ENCODE data around the gene MED27.

The MED27 gene

DNA sequence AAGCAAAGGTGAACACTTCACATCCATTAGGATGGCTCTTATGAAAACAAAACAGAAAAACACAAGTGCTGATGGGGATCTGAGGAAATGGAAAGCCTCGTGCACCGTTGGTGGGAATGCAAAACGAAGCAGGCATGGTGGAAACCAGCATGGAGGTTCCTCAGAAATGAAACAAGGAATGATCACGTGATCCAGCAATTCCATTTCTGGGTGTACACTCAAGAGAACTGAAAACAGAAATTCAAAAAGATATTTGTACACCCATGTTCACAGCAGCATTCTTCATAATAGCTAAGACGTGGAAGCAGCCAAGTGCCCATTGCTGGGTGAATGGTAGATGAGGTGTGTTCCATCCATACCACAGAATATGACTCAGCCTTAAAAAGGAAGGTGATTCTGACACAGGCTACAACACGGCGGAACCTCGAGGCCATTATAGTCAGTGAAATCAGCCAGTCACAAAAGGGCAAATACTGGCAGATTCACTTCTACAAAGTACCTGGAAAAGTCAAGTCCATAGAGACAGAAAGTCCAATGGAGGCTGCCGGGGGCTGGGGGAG, 252.6 kb downstream of the MED27 start:
- no peak for FAIRE-seq

GRCh38 chr9:131826053-131826452, 253.6 kb downstream of the MED27 start:
- no peak for FAIRE-seq

- FAIRE-seq = no peak
These were observed 254.6 kb downstream of the MED27 start for GRCh38 chr9:131824953-131825495.

DNA sequence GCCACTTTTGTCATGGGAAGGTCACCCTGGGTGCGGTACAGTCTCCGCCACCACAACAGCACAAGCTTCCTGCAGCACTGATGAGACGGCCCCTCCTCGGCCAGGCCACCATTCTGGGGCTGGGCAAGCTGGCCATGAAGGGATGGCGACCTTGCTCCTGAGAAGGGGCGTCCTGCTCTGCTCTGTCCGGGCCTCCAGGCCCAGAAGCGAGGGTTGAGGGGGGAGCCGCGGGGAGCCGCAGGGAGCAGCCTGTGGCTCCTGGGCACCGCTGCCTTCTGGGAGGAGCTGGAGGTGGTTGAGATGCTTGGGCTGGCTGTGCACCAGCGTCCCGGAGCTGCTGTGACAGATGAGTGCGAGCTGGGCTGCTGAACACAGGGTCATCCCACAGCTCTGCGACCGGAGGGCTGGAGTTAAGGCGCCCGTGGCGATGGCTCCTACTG, 255.5 kb downstream of the MED27 start:
- FAIRE-seq = no peak

- no peak for FAIRE-seq
These were observed 255.9 kb downstream of the MED27 start for GRCh38 chr9:131823701-131824146.

DNA sequence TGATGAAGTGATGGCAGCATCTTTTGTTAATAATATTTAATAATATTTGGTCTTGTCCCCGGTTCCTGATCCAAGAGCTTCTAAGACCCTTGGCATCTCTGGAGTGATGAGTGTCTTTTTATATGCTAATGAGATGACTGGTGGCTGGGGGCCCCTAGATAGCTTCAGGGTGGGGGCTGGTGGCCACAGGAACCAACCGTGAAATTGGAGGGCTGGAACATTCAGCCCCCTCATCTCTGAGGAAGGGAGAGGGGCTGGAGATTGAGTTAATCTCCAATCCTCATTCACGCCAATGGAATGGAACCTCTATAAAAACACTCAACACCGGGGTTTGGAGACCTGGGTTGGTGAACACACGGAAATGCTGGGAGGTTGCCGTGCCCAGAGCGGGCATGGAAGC, 261.6 kb downstream of the MED27 start:
- no peak for FAIRE-seq

- no peak for FAIRE-seq
These were observed 262.0 kb downstream of the MED27 start for GRCh38 chr9:131817627-131818026.

DNA sequence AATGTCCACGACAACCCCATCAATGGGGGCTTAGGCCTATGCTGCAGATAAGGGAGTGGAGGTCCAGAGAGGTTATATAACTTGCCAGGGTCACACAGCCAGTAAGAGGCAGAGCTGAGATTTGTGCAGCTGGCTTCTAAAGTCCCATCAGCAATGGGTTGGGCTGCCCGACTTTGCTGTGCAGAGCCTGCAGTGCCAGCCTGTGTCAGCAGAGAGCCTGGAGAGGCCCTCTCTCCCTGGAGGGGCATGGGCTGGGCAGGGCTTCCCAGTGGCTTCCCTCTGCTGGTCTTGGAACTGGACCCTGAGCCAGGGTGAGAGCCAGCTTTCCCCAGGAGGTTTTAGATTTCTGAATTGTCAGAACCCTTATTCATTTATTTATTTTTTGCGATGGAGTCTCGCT, 262.6 kb downstream of the MED27 start:
- FAIRE-seq = no peak

DNA sequence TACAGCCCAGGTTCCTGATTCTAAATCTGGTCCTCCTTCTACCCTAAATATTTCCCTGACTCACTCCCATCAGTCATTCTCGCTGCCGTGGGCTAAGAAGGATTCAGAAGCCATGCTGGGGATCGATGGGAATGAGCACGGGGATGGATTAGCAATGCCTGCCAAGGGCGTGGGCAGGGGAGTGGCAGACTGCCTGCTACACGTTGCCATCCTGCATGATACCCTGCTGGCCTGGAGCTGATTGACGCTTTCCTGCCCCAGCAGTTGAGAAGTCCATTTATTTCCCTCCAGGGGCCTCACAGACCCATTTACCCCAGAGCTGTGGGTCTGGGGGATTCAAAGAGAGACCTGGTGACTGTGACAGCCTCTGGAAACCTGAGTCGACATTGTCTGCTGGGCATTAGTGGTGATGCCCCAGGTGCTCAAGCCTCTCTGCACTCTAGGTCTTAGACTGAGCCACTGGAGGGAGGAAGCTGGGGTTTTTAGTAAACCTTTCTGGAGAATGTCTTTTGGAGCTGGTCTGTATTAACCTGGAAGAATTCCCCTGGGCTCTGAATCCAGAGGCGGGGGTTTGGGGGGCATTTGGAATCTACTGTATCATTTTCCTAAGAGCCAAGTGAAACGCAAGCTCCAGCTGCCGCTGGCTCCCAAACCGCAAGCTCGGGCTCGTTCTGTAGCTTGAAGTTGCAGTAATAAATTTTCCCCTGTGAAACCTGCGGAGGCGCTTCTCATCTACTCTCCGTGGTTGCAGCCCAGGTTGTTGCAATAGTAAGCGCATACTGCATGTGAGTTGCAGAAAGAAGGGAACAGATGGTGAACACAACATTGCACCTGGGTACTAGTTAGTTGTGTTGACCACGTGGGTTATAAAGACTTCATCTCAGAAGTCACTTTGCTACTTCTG, 263.4 kb downstream of the MED27 start:
- no peak for FAIRE-seq

DNA sequence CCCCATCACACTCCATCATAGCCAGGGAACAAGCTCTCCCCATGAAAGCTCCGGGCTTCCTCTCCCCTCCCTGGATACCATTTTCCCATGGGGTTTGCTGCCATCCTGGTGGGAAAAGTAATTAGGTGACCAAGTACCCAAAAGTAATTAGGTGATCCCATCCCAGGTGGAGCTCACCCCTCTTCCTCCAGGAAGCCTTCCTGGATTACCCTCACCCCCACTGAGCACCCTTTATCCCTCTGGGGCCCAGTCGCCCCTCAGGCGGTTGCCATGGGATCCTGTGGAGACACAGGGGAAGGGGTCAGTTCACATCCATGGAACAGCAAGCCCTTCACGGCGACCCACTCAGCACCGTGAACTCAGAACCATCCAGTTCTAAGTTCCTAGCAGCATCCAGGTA, 265.0 kb downstream of the MED27 start:
- FAIRE-seq = no peak

GRCh38 chr9:131813116-131813515, 266.6 kb downstream of the MED27 start:
- FAIRE-seq = no peak

DNA sequence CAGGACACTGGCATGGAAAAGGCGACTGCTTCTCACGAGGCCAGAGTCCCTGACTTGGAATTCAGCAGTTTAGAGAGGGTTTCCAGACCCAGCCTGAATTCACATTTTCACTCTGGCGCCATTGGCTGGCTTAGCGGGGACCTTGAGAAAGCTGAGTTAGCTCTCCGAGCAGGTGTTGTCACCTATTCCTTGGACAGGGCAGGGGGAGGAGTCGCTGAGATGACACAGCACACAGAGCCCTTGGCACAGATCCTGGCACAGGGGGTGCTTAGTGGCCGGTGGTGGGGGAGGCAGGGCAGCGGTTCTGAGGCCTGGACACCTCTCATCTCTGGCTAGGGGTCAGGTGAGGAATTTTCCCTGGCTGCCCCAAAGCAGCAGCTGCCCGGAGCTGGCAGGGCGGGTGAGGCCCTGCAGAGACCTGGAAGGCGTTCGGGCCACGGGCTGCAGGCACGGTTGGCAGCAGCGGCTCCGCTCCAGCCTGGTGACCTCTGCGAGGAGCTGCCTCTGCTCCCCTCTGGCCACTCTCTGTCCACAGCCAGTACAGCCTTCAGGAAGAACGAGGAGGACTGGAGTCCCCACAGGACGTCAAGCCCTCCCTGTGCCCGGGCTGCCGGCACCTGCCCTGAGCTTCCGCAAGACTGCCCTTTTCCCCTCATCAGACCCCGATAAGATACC, 267.4 kb downstream of the MED27 start:
- FAIRE-seq = no peak

DNA sequence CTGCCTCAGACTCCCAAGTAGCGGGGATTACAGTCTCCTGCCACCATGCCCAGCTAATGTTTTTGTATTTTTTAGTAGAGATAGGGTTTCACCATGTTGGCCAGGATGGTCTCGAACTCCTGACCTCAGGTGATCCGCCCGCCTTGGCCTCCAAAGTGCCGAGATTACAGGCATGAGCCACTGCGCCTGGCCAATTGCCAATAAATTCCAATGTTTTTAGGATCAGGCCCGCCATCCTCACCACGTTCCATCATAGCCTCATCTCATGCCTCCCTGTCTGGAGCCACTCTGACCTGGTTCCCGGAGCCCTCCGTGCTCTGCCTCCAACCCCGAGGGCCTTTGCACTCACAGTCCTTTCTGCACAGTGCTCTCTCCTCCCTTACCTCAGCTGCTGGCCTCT, 268.3 kb downstream of the MED27 start:
- FAIRE-seq = no peak

GRCh38 chr9:131810351-131811170, 269.1 kb downstream of the MED27 start:
- FAIRE-seq = no peak

Data from A204.1 (cell line).